Activated CD8-positive, alpha-beta memory T cell treated with anti-CD3 and anti-CD28 coated beads for 48 hours (primary cell): ENCODE measurements around the gene RAB3D.

Source experiments
- DNase-seq, 3 experiments: peaks; one replicate each; pipeline ENCODE4 v3.0.0-alpha.2; 2020; ENCODE audit warnings: low read depth in 2 of 3, low spot score in 2 of 3

Gene RAB3D

GRCh38 chr19:11299946-11300810 lies 39.3 kb downstream of the RAB3D start:
- no peak for DNase-seq

GRCh38 chr19:11296264-11296663 lies 43.2 kb downstream of the RAB3D start:
- DNase-seq = no peak

GRCh38 chr19:11295665-11296245 lies 43.7 kb downstream of the RAB3D start, which contains the start of gene TSPAN16:
TSPAN16 (plus strand) TSS chr19:11296160; CDS start chr19:11296298, 138 bp downstream.
- DNase-seq = no peak

DNA sequence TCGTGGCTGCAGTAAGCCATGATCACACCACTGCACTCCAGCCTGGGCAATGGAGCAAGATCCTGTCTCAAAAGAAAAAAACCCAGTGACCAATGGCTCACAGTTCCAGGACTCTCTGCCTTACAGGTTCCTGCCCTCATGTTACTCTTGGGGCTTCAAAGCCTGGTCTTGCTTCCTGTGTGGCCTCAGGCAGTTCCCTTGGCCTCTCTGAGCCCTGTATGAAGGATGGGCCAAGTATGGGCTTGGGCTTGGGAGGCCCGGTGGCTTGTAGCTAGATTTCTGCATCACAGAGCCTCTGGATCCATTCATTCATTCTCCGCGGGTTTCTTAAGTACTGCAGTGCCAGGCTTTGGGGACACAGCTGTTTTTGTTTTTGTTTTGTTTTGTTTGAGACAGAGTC lies 44.3 kb downstream of the RAB3D start:
- DNase-seq = no peak

GRCh38 chr19:11293433-11294389 lies 45.7 kb downstream of the RAB3D start:
- peak; percentile 63 to 77 (median 70) for DNase-seq

DNA sequence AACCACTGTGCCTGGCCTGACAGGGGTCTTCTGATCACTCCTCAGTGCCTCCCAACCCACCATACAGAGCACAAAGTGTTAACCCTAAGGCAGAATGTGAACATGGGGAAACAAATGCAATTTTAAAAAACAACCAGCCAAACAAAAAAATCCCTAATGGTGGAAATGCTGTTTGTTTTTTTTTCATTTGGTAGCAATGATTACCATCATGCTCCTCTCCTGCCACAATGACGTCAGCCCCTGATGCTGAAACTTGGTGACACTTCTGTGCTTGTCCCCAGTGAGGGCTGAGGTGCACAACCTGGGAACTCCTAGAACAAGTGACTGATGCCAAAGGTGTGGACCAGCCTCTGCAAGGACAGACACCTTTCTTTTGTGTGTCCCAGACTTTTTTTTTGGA lies 47.5 kb downstream of the RAB3D start:
- DNase-seq = no peak

- no peak for DNase-seq
Measured at GRCh38 chr19:11291415-11291814, 48.0 kb downstream of the RAB3D start.

- DNase-seq = no peak
Measured at GRCh38 chr19:11290256-11290655, 49.2 kb downstream of the RAB3D start.

GRCh38 chr19:11288349-11288748 lies 51.1 kb downstream of the RAB3D start:
- DNase-seq = no peak

GRCh38 chr19:11286312-11286974 lies 53.0 kb downstream of the RAB3D start:
- no peak for DNase-seq

DNA sequence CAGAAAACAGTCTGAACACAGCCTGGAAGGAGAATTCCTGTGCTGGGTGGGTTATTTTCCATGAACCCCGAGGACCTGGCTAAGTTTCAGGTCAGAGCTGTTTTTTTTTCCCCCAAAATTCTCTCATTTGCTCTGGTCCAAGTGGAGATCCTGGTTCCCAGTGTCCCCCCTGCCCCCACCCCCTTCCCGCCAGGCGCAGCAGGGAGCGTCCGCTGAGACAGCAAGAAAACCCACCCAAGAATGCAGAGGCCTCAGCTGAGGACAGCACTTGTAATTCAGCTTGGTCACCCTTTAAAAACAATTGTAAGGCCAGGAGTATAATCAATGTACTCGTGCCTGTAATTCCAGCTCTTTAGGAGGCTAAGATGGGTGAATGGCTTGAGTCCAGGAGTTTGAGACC lies 54.9 kb downstream of the RAB3D start:
- no peak for DNase-seq

DNA sequence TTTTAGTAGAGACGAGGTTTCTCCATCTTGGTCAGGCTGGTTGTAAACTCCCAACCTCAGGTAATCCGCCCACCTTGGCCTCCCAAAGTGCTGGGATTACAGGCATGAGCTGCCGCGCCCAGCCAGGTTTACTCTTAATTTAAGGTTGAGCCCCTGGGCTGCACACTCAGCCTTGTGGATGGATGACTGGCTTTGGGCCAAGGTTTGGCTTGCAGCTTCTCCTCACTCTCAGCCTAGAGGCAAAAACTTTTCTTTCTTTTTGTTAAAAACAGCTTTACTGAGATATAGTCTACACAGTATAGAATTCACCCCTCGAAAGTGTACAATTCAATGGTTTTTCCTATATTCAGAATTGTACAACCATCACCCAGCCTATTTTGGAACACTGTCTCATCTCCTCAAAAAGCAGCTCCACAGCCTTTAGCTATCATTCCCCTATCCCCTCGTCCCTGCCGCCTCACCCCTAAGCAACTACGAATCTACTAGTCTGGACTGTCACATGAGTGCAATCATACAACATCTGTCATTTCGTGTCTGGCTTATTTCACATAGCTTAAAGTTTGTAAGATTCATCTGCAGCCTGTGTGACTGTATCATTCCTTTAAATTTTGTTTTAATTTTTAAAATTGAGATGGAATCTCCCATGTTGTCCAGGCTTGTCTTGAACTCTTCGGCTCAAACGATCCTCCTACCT lies 58.0 kb downstream of the RAB3D start:
- DNase-seq = no peak

- DNase-seq = no peak
Measured at GRCh38 chr19:11279505-11280236, 59.8 kb downstream of the RAB3D start.

GRCh38 chr19:11278670-11279069 lies 60.8 kb downstream of the RAB3D start:
- DNase-seq = no peak

GRCh38 chr19:11274533-11275086 lies 64.8 kb downstream of the RAB3D start:
- DNase-seq = no peak

DNA sequence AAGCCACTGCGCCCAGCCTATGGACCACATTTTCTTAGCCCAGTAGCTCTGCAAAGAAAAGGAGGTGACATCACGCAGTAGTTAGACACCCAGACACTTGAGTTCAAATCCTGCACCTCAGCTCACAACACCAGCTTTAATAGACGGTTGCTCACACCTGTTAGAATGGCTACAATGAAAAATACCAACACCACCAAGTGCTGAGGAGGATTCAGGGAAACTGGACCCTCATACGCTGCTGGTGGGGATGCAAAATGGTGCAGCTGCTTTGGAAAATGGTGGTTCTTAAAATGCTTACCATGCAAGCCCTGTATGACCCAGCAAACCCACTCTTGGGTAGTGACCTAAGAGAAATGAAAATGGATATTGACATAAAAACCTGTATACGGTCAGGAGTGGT lies 65.5 kb downstream of the RAB3D start:
- no peak for DNase-seq

DNA sequence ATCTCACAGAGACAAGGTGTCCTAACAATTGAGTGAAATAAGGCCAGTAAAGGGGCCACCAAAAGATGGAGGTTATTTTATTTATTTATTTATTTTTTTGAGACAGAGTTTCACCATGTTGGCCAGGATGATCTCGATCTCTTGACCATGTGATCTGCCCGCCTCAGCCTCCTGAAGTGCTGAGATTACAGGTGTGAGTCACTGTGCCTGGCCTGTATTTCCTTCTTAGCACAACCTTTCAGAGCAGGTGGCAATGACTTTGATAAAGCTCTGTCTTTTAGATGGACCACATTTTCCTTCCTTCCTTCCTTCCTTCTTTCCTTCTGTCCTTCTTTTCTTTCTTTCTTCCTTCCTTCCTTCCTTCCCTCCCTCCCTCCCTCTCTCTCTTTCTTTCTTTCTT lies 66.2 kb downstream of the RAB3D start:
- DNase-seq = no peak
